Activated CD8-positive, alpha-beta memory T cell treated with anti-CD3 and anti-CD28 coated beads for 48 hours (primary cell): ENCODE results near the gene MRPL55.
"Not testable (repeated sequence)": the region's sequence is repeated elsewhere in the genome, so short reads cannot be mapped to it uniquely, and the experiment has no call there.

ENCODE experiments used
- DNase-seq, 3 experiments: peaks; one replicate each; pipeline ENCODE4 v3.0.0-alpha.2; 2020; ENCODE audit warnings: low read depth in 2 of 3, low spot score in 2 of 3

The MRPL55 gene

GRCh38 chr1:228123505-228123904 is 14.4 kb upstream of the MRPL55 start:
- DNase-seq, result no peak

GRCh38 chr1:228122921-228123441 is 13.9 kb upstream of the MRPL55 start:
- no peak for DNase-seq

- no peak for DNase-seq
Observed at GRCh38 chr1:228120857-228121489, 11.9 kb upstream of the MRPL55 start.

GRCh38 chr1:228120351-228120750 is 11.3 kb upstream of the MRPL55 start:
- DNase-seq, result no peak

- no peak for DNase-seq
Observed at GRCh38 chr1:228118040-228118439, 8.9 kb upstream of the MRPL55 start.

GRCh38 chr1:228117335-228117734 is 8.2 kb upstream of the MRPL55 start:
- no peak for DNase-seq

GRCh38 chr1:228114827-228115226 is 5.7 kb upstream of the MRPL55 start:
- DNase-seq, result no peak

- DNase-seq, result no peak
Observed at GRCh38 chr1:228112617-228113016, 3.5 kb upstream of the MRPL55 start.

GRCh38 chr1:228112167-228112566 is 3.1 kb upstream of the MRPL55 start:
- DNase-seq, result no peak

- not testable (repeated sequence) for DNase-seq
Observed at GRCh38 chr1:228111315-228111714, 2.2 kb upstream of the MRPL55 start.

GRCh38 chr1:228110556-228110955 is 1.5 kb upstream of the MRPL55 start:
- no peak for DNase-seq

- DNase-seq, result no peak
Observed at GRCh38 chr1:228109962-228110488, 926 bp upstream of the MRPL55 start.

GRCh38 chr1:228108742-228109072 is 392 bp downstream of the MRPL55 start:
- DNase-seq, result no peak

GRCh38 chr1:228108055-228108690 is 926 bp downstream of the MRPL55 start:
- DNase-seq, result no peak

GRCh38 chr1:228107636-228108035 is 1.5 kb downstream of the MRPL55 start:
- no peak for DNase-seq

- DNase-seq, result no peak
Observed at GRCh38 chr1:228106800-228107054, 2.4 kb downstream of the MRPL55 start.

GRCh38 chr1:228105996-228106799 is 2.9 kb downstream of the MRPL55 start:
- DNase-seq, result no peak

GRCh38 chr1:228105270-228105995 is 3.7 kb downstream of the MRPL55 start:
- DNase-seq, result no peak

GRCh38 chr1:228104526-228105269 is 4.4 kb downstream of the MRPL55 start:
- no peak for DNase-seq

- DNase-seq, result peak; percentile 90 to 91 (median 90)
Observed at GRCh38 chr1:228102791-228103620, 6.1 kb downstream of the MRPL55 start, which contains the start of gene C1orf35. Gene C1orf35, minus strand, starts transcription at chr1:228103325. Its CDS starts 98 bp downstream, at chr1:228103227.
